ENCODE results near the gene ZSCAN22.

- TF ChIP-seq, protein P1, sequence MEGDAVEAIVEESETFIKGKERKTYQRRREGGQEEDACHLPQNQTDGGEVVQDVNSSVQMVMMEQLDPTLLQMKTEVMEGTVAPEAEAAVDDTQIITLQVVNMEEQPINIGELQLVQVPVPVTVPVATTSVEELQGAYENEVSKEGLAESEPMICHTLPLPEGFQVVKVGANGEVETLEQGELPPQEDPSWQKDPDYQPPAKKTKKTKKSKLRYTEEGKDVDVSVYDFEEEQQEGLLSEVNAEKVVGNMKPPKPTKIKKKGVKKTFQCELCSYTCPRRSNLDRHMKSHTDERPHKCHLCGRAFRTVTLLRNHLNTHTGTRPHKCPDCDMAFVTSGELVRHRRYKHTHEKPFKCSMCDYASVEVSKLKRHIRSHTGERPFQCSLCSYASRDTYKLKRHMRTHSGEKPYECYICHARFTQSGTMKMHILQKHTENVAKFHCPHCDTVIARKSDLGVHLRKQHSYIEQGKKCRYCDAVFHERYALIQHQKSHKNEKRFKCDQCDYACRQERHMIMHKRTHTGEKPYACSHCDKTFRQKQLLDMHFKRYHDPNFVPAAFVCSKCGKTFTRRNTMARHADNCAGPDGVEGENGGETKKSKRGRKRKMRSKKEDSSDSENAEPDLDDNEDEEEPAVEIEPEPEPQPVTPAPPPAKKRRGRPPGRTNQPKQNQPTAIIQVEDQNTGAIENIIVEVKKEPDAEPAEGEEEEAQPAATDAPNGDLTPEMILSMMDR (IDR thresholded peaks at IDR 0.05; ENCODE audit: poor library complexity): no peak
- TF ChIP-seq EZH2 (IDR thresholded peaks at IDR 0.05; ENCODE audit: borderline replicate concordance): no peak
- TF ChIP-seq EZH2phosphoT487 (IDR thresholded peaks at IDR 0.05; ENCODE audit: low read depth, severe bottlenecking, unreplicated experiment): no peak
Measured at GRCh38 chr19:58300620-58301019, 26.2 kb upstream of the ZSCAN22 start.

Measured in hepatocyte (in vitro differentiated cells).